AG09319 (cell line): ENCODE data around the gene AMMECR1L.

ENCODE experiments used
- DNase-seq: peaks from one replicate; pipeline ENCODE4 v3.0.0-alpha.2; 2010; ENCODE audit warnings: low read depth; ENCODE audit errors: extremely low read depth
- CTCF ChIP-seq: IDR thresholded peaks from 2 replicates; pipeline ENCODE4 v1.5.1; 2011; ENCODE audit warnings: low read depth, mild to moderate bottlenecking, inconsistent platforms, low read length, moderate library complexity

AMMECR1L gene

GRCh38 chr2:127865926-127866325 lies 19.8 kb downstream of the AMMECR1L start:
- TF ChIP-seq CTCF = no peak
- DNase-seq = no peak

GRCh38 chr2:127864877-127865276 lies 20.9 kb downstream of the AMMECR1L start:
- DNase-seq = no peak
- TF ChIP-seq CTCF = no peak

- no peak for DNase-seq
- TF ChIP-seq CTCF = no peak
Observed at GRCh38 chr2:127862228-127862627, 23.5 kb downstream of the AMMECR1L start.

- no peak for DNase-seq
- TF ChIP-seq CTCF = no peak
Observed at GRCh38 chr2:127860130-127860529, 25.6 kb downstream of the AMMECR1L start.

- no peak for TF ChIP-seq CTCF
- DNase-seq = no peak
Observed at GRCh38 chr2:127859712-127860085, 26.1 kb downstream of the AMMECR1L start.

- no peak for DNase-seq
- TF ChIP-seq CTCF = no peak
Observed at GRCh38 chr2:127857265-127857808, 28.4 kb downstream of the AMMECR1L start.

- DNase-seq = no peak
- no peak for TF ChIP-seq CTCF
Observed at GRCh38 chr2:127853671-127854070, 32.1 kb downstream of the AMMECR1L start.
